Ascending aorta (tissue), 2 donors: Measurements from ENCODE around the gene COQ6. TPM values are rescaled to one million over a fixed set of nuclear protein-coding genes. Genes with fewer than 3 reads are reported as not detected.

Experiments used
- DNase-seq, 2 donors: peaks; one replicate each; pipeline ENCODE4 v3.0.0-alpha.2; 2019; ENCODE audit warnings: low spot score in 2 of 2
- H3K27ac ChIP-seq, 2 donors: fragments of 200-600 bp; sonication (generic); one replicate each; pipeline ENCODE4 v1.5.1; 2016 to 2017; ENCODE audit warnings: mild to moderate bottlenecking in 1 of 2
- H3K27me3 ChIP-seq: fragments of 200-600 bp; sonication (generic); one replicate; pipeline ENCODE4 v1.5.1; 2017
- H3K36me3 ChIP-seq, 2 donors: fragments of 200-600 bp; sonication (generic); one replicate each; pipeline ENCODE4 v1.5.1; 2016
- H3K4me1 ChIP-seq, 2 donors: fragments of 200-600 bp; sonication (generic); one replicate each; pipeline ENCODE4 v1.5.1; 2016 to 2017; ENCODE audit warnings: mild to moderate bottlenecking in 1 of 2
- H3K4me3 ChIP-seq, 2 donors: fragments of 200-600 bp; sonication (generic); one replicate each; pipeline ENCODE4 v1.5.1; 2016 to 2017; ENCODE audit warnings: mild to moderate bottlenecking in 1 of 2
- H3K9me3 ChIP-seq, 2 donors: fragments of 200-600 bp; sonication (generic); one replicate each; pipeline ENCODE4 v1.5.1; 2016
- CTCF ChIP-seq, 3 experiments: fragments of 200-600 bp in 2 of 3; fragments of 450-650 bp in 1 of 3; sonication (generic) in 2 of 3; IDR thresholded peaks; one replicate each; pipeline ENCODE4 v1.5.1; 2016 to 2019; ENCODE audit warnings: antibody characterized with exemption in 3 of 3, mild to moderate bottlenecking in 1 of 3, moderate library complexity in 1 of 3
- intact Hi-C: fragments of 100-400 bp; cut with DNase I; formaldehyde crosslinking; loops from one replicate; pipeline ENCODE4 v1.15.1; 2023
- total RNA-seq: library from RNA; depleted of rRNA; stranded (reverse); fragments of >200 nt; gene quantifications from one replicate; pipeline ENCODE4 v1.1.0, GENCODE V29; 2016

Gene COQ6
- total RNA-seq, 1 donor from 2014 or later, result 6.7 TPM

GRCh38 chr14:73961192-73961591, 11.1 kb downstream of the COQ6 start:
- Histone ChIP-seq H3K27ac (no peak overlapping the region), H3K4me1 (no peaks in the 10 kb centered on the region), H3K9me3 (no peaks in the 10 kb centered on the region), H3K4me3 (no peak overlapping the region), H3K27me3 (no peaks in the 10 kb centered on the region), H3K36me3 (peaks cover 67 to 77% of the 10 kb centered on the region in 2 donors)
- TF ChIP-seq CTCF (IDR thresholded peaks at IDR 0.05), result no peak
- DNase-seq, result no peak
- intact Hi-C loops, result no loop called here

DNA sequence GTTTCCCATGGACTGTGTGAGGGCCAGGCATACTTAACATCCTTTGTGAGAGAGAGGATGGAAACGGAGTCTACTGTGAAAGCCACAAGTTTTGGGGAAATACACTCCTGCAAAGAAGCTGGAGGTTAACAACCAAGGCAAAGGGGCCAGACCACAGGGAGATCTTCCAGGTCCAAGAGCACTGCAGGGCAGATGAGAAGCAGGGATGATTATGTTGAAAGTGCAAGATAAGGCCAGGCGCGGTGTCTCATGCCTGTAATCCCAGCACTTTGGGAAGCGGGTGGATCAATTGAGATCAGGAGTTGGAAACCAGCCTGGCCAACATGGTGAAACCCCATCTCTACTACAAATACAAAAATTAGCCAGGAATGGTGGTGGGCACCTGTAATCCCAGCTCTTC, 15.1 kb downstream of the COQ6 start:
- H3K36me3 ChIP-seq, result peaks cover 48 to 50% of the 10 kb centered on the region in 2 donors
- intact Hi-C loops, result no loop called here
- no peak overlapping the region for H3K4me3 ChIP-seq
- no peaks in the 10 kb centered on the region for H3K4me1 ChIP-seq
- no peak overlapping the region for H3K27ac ChIP-seq
- H3K9me3 ChIP-seq, result no peaks in the 10 kb centered on the region
- no peak for DNase-seq
- TF ChIP-seq CTCF (IDR thresholded peaks at IDR 0.05), result no peak
- H3K27me3 ChIP-seq, result no peaks in the 10 kb centered on the region

DNA sequence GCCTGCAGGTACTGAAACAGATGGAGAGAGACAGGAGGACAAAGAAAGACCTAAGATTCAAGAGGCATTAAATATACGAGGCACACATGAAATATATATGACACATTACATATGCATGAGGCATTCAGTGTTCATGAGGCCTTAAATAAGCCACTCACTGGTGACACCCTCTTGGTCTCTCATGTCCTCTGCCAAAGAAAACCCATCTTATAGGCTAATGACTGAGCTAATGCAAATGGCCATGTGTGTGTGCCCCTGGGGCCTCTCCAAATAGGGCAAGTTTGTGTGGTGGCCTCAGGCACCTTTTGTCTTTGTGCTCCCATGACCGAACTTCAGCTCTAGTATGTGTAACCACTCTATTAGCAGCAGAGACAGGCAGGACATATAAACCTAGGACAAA, 18.8 kb downstream of the COQ6 start:
- intact Hi-C loops, result no loop called here
- H3K4me3 ChIP-seq, result no peak overlapping the region
- no peak for TF ChIP-seq CTCF (IDR thresholded peaks at IDR 0.05)
- no peaks in the 10 kb centered on the region for H3K9me3 ChIP-seq
- H3K27ac ChIP-seq, result no peak overlapping the region
- no peaks in the 10 kb centered on the region for H3K4me1 ChIP-seq
- no peaks in the 10 kb centered on the region for H3K27me3 ChIP-seq
- H3K36me3 ChIP-seq, result peaks cover 20 to 32% of the 10 kb centered on the region in 2 donors
- DNase-seq, result no peak

- intact Hi-C loops, result no loop called here
Measured at GRCh38 chr14:73973497-73973896, 23.4 kb downstream of the COQ6 start.

GRCh38 chr14:73976125-73976524, 26.0 kb downstream of the COQ6 start:
- H3K36me3 ChIP-seq, result peaks cover 14 to 20% of the 10 kb centered on the region in 2 donors

More at GRCh38 chr14:73973497-73973896, 23.4 kb downstream of the COQ6 start:
- H3K9me3 ChIP-seq, result no peaks in the 10 kb centered on the region
- H3K36me3 ChIP-seq, result peaks cover 24 to 29% of the 10 kb centered on the region in 2 donors
- no peak overlapping the region for H3K27ac ChIP-seq
- no peaks in the 10 kb centered on the region for H3K4me1 ChIP-seq
- no peak for DNase-seq
- H3K27me3 ChIP-seq, result no peaks in the 10 kb centered on the region
- no peak for TF ChIP-seq CTCF (IDR thresholded peaks at IDR 0.05)
- no peak overlapping the region for H3K4me3 ChIP-seq

More at GRCh38 chr14:73976125-73976524, 26.0 kb downstream of the COQ6 start:
- Histone ChIP-seq H3K27me3 (no peaks in the 10 kb centered on the region), H3K27ac (no peak overlapping the region), H3K9me3 (no peaks in the 10 kb centered on the region), H3K4me1 (no peaks in the 10 kb centered on the region), H3K4me3 (no peak overlapping the region)
- no peak for DNase-seq
- intact Hi-C loops, result no loop called here
- no peak for TF ChIP-seq CTCF (IDR thresholded peaks at IDR 0.05)
